Hepatocyte (in vitro differentiated cells): ENCODE measurements around the gene FKBP7.

Source experiments
- CTCF ChIP-seq: fragments of 200-600 bp; sonication (generic); IDR thresholded peaks from 2 replicates; pipeline ENCODE4 v1.5.1; 2016; ENCODE audit warnings: antibody characterized with exemption, mild to moderate bottlenecking; ENCODE audit not compliant: poor library complexity
- EZH2phosphoT487 ChIP-seq: fragments of 200-600 bp; sonication (generic); IDR thresholded peaks from one replicate; pipeline ENCODE4 v1.6.1; 2018; ENCODE audit warnings: antibody characterized with exemption, mild to moderate bottlenecking, low read depth, moderate library complexity; ENCODE audit not compliant: unreplicated experiment, severe bottlenecking

GRCh38 chr2:178428396-178428806, 50.0 kb downstream of the FKBP7 start:
- no peak for TF ChIP-seq CTCF
- TF ChIP-seq EZH2phosphoT487, result no peak
